HEK293 (cell line): ENCODE data around the gene FCGBP.
A peak's percentile ranks its signal among the peaks of the same experiment; 100 is the strongest.

Experiments used
- CTCF ChIA-PET: fragments of 350-600 bp; formaldehyde crosslinking; extraction: SDS; loops from one replicate; lab custom pipeline; 2021; ENCODE audit warnings: antibody characterized with exemption; lab: Yijun Ruan, JAX
- POLR2A ChIA-PET: fragments of 300-600 bp; formaldehyde crosslinking; extraction: SDS; loops from one replicate; lab custom pipeline; 2020; ENCODE audit warnings: antibody characterized with exemption, inconsistent platforms; lab: Yijun Ruan, JAX
- H3K27ac ChIP-seq: fragments of 200-500 bp; sonication (Bioruptor generic); 2 replicates; pipeline ENCODE4 v1.5.1; 2014; ENCODE audit warnings: low read depth, low read length, control low read depth, inconsistent platforms; ENCODE audit errors: extremely low read depth
- H3K36me3 ChIP-seq, 2 experiments: fragments of 200-500 bp in 1 of 2; sonication (Bioruptor generic) in 1 of 2; 1 replicate in 1 of 2; 2 replicates in 1 of 2; pipeline ENCODE4 v1.5.1; 2014 to 2017; ENCODE audit warnings: inconsistent platforms in 2 of 2, low read length in 2 of 2; ENCODE audit not compliant: control insufficient read depth in 2 of 2, insufficient read depth in 1 of 2
- H3K4me1 ChIP-seq: fragments of 200-500 bp; sonication (Bioruptor generic); 2 replicates; pipeline ENCODE4 v1.5.1; 2014; ENCODE audit warnings: mild to moderate bottlenecking, low read length, inconsistent platforms; ENCODE audit not compliant: control insufficient read depth, insufficient read depth
- H3K4me3 ChIP-seq: 2 replicates; pipeline ENCODE4 v1.5.1; 2011; ENCODE audit warnings: low read depth, mild to moderate bottlenecking, control low read depth, low read length, moderate library complexity
- H3K9me3 ChIP-seq: fragments of 200-500 bp; sonication (Bioruptor generic); 2 replicates; pipeline ENCODE4 v1.5.1; 2014; ENCODE audit warnings: low read depth, low read length, inconsistent platforms; ENCODE audit not compliant: control insufficient read depth, insufficient read depth
- BCL11B ChIP-seq: fragments of 450-650 bp; formaldehyde crosslinking; IDR thresholded peaks from 2 replicates; pipeline ENCODE4 v1.5.1; 2016; ENCODE audit warnings: low read depth, missing biosample characterization, missing genetic modification characterization
- GLI2 ChIP-seq: fragments of 450-650 bp; formaldehyde crosslinking; IDR thresholded peaks from 2 replicates; pipeline ENCODE4; 2017; ENCODE audit warnings: missing biosample characterization, missing genetic modification characterization, low read depth, borderline replicate concordance
- KLF1 ChIP-seq: fragments of 450-650 bp; formaldehyde crosslinking; IDR thresholded peaks from 2 replicates; pipeline ENCODE4 v1.5.1; 2016; ENCODE audit warnings: missing biosample characterization, missing genetic modification characterization
- SCRT1 ChIP-seq: fragments of 450-650 bp; formaldehyde crosslinking; IDR thresholded peaks from 2 replicates; pipeline ENCODE4 v1.5.1; 2016; ENCODE audit warnings: missing biosample characterization, missing genetic modification characterization, borderline replicate concordance
- ZIC2 ChIP-seq: fragments of 450-650 bp; formaldehyde crosslinking; IDR thresholded peaks from 2 replicates; pipeline ENCODE4 v1.5.1; 2016; ENCODE audit warnings: missing biosample characterization, missing genetic modification characterization
- ZNF10 ChIP-seq: fragments of 450-650 bp; formaldehyde crosslinking; IDR thresholded peaks from 2 replicates; pipeline ENCODE4 v1.5.1; 2017; ENCODE audit warnings: missing biosample characterization, missing genetic modification characterization
- ZNF174 ChIP-seq: fragments of 450-650 bp; formaldehyde crosslinking; IDR thresholded peaks from 2 replicates; pipeline ENCODE4 v1.5.0; 2017; ENCODE audit warnings: missing biosample characterization, mild to moderate bottlenecking, missing genetic modification characterization
- ZNF274 ChIP-seq, 2 experiments: fragments of 200-500 bp in 1 of 2; fragments of 450-650 bp in 1 of 2; sonication (Bioruptor generic) in 1 of 2; formaldehyde crosslinking in 1 of 2; IDR thresholded peaks; 2 replicates each; pipeline versions ENCODE4 v1.5.1 to v1.6.1; 2014 to 2016; ENCODE audit warnings: borderline replicate concordance in 1 of 2, inconsistent platforms in 1 of 2, low read length in 1 of 2, missing biosample characterization in 1 of 2, missing genetic modification characterization in 1 of 2
- ZNF302 ChIP-seq: fragments of 450-650 bp; formaldehyde crosslinking; IDR thresholded peaks from 2 replicates; pipeline ENCODE4 v1.5.1; 2016; ENCODE audit warnings: missing biosample characterization, missing genetic modification characterization, low read depth
- ZNF404 ChIP-seq: fragments of 450-650 bp; formaldehyde crosslinking; IDR thresholded peaks from 2 replicates; pipeline ENCODE4 v1.5.1; 2017; ENCODE audit warnings: missing biosample characterization, missing genetic modification characterization
- ZNF514 ChIP-seq: fragments of 450-650 bp; formaldehyde crosslinking; IDR thresholded peaks from 2 replicates; pipeline ENCODE4 v1.5.1; 2016; ENCODE audit warnings: missing biosample characterization, missing genetic modification characterization
- ZNF660 ChIP-seq: fragments of 450-650 bp; IDR thresholded peaks from 2 replicates; pipeline ENCODE4 v1.5.1; 2018; ENCODE audit warnings: missing biosample characterization, mild to moderate bottlenecking, missing genetic modification characterization
- ZNF785 ChIP-seq: fragments of 450-650 bp; formaldehyde crosslinking; IDR thresholded peaks from 2 replicates; pipeline ENCODE4 v1.5.1; 2016; ENCODE audit warnings: missing biosample characterization, missing genetic modification characterization
- TF ChIP-seq, protein P1 (sequence below): fragments of 450-650 bp; formaldehyde crosslinking; IDR thresholded peaks from 2 replicates; pipeline ENCODE4 v1.5.1; 2016; ENCODE audit warnings: missing biosample characterization, missing genetic modification characterization
- TF ChIP-seq, protein P2 (sequence below): fragments of 450-650 bp; formaldehyde crosslinking; IDR thresholded peaks from 2 replicates; pipeline ENCODE4 v1.5.1; 2016; ENCODE audit warnings: missing biosample characterization, missing genetic modification characterization
- TF ChIP-seq, protein P3 (sequence below): fragments of 450-650 bp; formaldehyde crosslinking; IDR thresholded peaks from 2 replicates; pipeline ENCODE4 v1.5.1; 2016; ENCODE audit warnings: missing biosample characterization, missing genetic modification characterization

The FCGBP gene

DNA sequence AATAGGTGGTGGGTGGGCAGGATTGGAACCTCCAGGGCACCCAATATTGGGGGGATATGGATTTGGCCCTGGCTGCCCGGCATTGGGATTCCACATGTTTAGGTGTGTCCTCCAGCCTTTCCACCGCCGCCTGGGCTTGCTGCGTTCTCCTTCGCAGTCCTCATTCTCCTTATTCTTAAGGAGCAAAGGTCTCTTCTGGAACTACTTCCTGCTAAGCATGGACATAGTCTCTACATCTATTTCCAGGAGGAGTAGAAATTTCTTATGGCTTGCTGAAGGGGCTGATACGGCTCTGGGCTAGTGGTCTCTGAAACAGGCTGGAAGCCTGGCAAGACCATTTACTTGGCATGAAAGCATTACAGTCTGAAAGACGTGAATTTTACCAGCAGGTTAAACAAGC lies 9.2 kb upstream of the FCGBP start:
- Histone ChIP-seq H3K4me3 (no peak overlapping the region), H3K27ac (no peak overlapping the region), H3K9me3 (peaks cover 4% of the 10 kb centered on the region), H3K36me3 (no peaks in the 10 kb centered on the region; a peak in 1 of 3 replicates), H3K4me1 (peaks cover 19% of the 10 kb centered on the region)
- POLR2A ChIA-PET = interaction anchor here (0.6 to 2.0 kb wide), 2 partner anchors 27 to 477 kb away, joined by 3 to 5 read pairs; partner anchors contain the start of gene PSMC4
- CTCF ChIA-PET = no interaction called here
- no peak for TF ChIP-seq ZNF10
- no peak for TF ChIP-seq ZNF514 (tag by site-specific recombination)
- no peak for TF ChIP-seq KLF1 (tag by site-specific recombination)
- no peak for TF ChIP-seq ZNF785 (tag by site-specific recombination)
- TF ChIP-seq ZNF404 (tag by site-specific recombination) = no peak
- no peak for TF ChIP-seq ZNF660 (tag by site-specific recombination)
- no peak for TF ChIP-seq SCRT1 (tag by site-specific recombination)

DNA sequence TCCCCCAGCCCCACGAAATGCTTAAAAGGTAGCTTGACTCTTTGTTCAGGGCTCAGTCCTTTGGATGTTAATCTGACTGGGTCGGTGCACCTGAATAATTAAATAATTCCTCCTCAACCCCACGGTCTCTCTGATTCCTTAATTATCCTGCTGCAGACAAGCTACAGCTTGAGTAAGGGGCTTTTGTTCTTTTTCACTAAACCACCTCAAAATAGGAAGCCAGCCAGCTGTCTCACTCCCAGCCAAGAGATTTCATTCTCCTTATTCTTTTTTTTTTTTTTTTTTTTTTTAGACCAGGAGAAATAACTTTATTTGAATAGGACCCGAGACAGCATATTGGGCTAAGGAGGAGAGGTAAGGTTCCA lies 7.9 kb upstream of the FCGBP start:
- Histone ChIP-seq H3K9me3 (peaks cover 4% of the 10 kb centered on the region), H3K4me3 (no peak overlapping the region), H3K4me1 (peaks cover 19% of the 10 kb centered on the region), H3K27ac (0 out of 2 replicates have a peak overlapping the region, but pooled peaks have one; percentile 57), H3K36me3 (no peaks in the 10 kb centered on the region; a peak in 1 of 3 replicates)
- TF ChIP-seq, protein P1, sequence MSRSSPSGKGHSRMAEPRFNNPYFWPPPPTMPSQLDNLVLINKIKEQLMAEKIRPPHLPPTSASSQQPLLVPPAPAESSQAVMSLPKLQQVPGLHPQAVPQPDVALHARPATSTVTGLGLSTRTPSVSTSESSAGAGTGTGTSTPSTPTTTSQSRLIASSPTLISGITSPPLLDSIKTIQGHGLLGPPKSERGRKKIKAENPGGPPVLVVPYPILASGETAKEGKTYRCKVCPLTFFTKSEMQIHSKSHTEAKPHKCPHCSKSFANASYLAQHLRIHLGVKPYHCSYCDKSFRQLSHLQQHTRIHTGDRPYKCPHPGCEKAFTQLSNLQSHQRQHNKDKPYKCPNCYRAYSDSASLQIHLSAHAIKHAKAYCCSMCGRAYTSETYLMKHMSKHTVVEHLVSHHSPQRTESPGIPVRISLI (tag by site-specific recombination) = 0 out of 2 replicates have a peak, but pooled peaks have one; percentile 19
- TF ChIP-seq, protein P2, sequence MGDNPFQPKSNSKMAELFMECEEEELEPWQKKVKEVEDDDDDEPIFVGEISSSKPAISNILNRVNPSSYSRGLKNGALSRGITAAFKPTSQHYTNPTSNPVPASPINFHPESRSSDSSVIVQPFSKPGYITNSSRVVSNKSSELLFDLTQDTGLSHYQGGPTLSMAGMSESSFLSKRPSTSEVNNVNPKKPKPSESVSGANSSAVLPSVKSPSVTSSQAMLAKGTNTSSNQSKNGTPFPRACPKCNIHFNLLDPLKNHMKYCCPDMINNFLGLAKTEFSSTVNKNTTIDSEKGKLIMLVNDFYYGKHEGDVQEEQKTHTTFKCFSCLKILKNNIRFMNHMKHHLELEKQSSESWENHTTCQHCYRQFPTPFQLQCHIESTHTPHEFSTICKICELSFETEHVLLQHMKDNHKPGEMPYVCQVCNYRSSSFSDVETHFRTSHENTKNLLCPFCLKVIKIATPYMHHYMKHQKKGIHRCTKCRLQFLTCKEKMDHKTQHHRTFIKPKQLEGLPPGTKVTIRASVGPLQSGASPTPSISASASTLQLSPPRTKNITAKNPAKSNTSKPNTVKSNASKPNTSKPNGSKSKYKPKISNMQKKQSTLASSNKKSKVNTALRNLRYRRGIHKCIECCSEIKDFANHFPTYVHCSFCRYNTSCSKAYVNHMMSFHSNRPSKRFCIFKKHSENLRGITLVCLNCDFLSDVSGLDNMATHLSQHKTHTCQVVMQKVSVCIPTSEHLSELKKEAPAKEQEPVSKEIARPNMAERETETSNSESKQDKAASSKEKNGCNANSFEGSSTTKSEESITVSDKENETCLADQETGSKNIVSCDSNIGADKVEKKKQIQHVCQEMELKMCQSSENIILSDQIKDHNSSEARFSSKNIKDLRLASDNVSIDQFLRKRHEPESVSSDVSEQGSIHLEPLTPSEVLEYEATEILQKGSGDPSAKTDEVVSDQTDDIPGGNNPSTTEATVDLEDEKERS (tag by site-specific recombination) = no peak
- CTCF ChIA-PET = interaction anchor here (0.5 to 1.3 kb wide), 4 partner anchors 10 to 150 kb away, joined by 3 to 4 read pairs (median 4); no protein-coding TSS in a partner anchor
- POLR2A ChIA-PET = interaction anchor here (0.6 to 1.3 kb wide), 3 partner anchors 28 to 507 kb away, joined by 4 to 8 read pairs (median 6); partner anchors contain the start of genes PSMC4 and RPS16

DNA sequence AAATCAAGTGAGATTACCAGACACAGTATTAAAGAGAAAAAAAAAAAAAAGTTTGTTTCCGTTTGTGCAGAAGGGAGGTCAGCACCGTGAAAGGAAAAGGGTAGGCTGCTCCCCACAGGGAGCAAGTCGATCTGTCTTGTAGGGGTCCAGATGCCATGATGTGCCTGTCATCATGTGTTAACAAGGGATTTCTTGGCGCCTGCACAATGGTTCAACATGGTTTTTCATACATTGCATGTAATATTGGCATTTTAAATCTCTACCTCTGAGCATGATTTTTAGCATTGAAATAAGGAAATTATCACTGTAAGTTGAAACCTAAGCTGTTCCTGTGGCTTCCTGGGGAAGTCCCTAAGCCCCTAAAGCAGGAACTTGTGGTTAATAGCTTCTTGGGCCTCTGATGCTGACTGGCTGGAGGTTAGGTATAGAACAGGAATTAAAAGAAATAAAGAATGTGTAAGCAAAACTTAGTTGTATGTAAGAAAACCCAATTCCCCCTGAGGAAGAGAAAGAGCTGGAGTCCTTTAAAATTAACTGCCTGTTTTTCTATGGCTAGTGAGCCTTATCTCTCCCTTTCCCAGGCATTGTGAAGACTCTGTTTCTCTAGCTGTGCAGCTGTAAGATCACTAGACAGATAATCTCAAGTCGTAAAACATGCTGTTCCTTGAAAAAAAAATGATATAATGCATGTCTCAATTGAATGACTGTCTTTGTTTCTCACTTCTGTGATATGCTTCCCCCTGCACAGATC lies 7.4 kb upstream of the FCGBP start:
- Histone ChIP-seq H3K4me1 (peaks cover 19% of the 10 kb centered on the region), H3K27ac (peak overlapping the region; percentile 57), H3K9me3 (peaks cover 4% of the 10 kb centered on the region), H3K36me3 (no peaks in the 10 kb centered on the region; a peak in 1 of 3 replicates), H3K4me3 (no peak overlapping the region)
- ChIA-PET POLR2A (interaction anchor here (0.6 to 1.3 kb wide), 3 partner anchors 29 to 506 kb away, joined by 4 to 8 read pairs (median 6); partner anchors contain the start of genes PSMC4 and RPS16), CTCF (interaction anchor here (0.5 to 1.3 kb wide), 5 partner anchors 9 to 1652 kb away, joined by 3 to 4 read pairs (median 3); no protein-coding TSS in a partner anchor)
- TF ChIP-seq, protein P2 (tag by site-specific recombination) = no peak
- TF ChIP-seq BCL11B (tag by site-specific recombination) (no peak), ZNF302 (tag by site-specific recombination) (no peak), ZIC2 (peak; percentile 18; the same call in 1 of the 2 replicates), ZNF274 (IDR thresholded peaks at IDR 0.05; ENCODE audit: low read length) (no peak), ZNF274 (tag by site-specific recombination; IDR thresholded peaks at IDR 0.05; ENCODE audit: borderline replicate concordance) (no peak), GLI2 (tag by site-specific recombination) (no peak), ZNF174 (tag by site-specific recombination) (no peak)
- TF ChIP-seq, protein P3, sequence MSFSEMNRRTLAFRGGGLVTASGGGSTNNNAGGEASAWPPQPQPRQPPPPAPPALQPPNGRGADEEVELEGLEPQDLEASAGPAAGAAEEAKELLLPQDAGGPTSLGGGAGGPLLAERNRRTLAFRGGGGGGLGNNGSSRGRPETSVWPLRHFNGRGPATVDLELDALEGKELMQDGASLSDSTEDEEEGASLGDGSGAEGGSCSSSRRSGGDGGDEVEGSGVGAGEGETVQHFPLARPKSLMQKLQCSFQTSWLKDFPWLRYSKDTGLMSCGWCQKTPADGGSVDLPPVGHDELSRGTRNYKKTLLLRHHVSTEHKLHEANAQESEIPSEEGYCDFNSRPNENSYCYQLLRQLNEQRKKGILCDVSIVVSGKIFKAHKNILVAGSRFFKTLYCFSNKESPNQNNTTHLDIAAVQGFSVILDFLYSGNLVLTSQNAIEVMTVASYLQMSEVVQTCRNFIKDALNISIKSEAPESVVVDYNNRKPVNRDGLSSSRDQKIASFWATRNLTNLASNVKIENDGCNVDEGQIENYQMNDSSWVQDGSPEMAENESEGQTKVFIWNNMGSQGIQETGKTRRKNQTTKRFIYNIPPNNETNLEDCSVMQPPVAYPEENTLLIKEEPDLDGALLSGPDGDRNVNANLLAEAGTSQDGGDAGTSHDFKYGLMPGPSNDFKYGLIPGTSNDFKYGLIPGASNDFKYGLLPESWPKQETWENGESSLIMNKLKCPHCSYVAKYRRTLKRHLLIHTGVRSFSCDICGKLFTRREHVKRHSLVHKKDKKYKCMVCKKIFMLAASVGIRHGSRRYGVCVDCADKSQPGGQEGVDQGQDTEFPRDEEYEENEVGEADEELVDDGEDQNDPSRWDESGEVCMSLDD (tag by site-specific recombination) = no peak
